Parathyroid adenoma (tissue), 2 donors: ENCODE measurements around the gene ASIC4.

Experiments
- H2AFZ ChIP-seq: fragments of 300-600 bp; sonication (generic); one replicate; pipeline ENCODE4 v1.7.0; 2017; ENCODE audit warnings: antibody characterized with exemption, mild to moderate bottlenecking
- H3K27ac ChIP-seq: fragments of 300-600 bp; sonication (generic); one replicate; pipeline ENCODE4 v1.7.0; 2017
- H3K27me3 ChIP-seq: fragments of 300-600 bp; sonication (generic); one replicate; pipeline ENCODE4 v1.7.0; 2017; ENCODE audit warnings: low read length; ENCODE audit not compliant: control insufficient read depth, insufficient read depth
- H3K36me3 ChIP-seq: fragments of 300-600 bp; sonication (generic); one replicate; pipeline ENCODE4 v1.7.0; 2017; ENCODE audit warnings: low read length; ENCODE audit not compliant: control insufficient read depth, insufficient read depth
- H3K4me1 ChIP-seq: fragments of 300-600 bp; sonication (generic); one replicate; pipeline ENCODE4 v1.7.0; 2017; ENCODE audit warnings: control low read depth
- H3K4me2 ChIP-seq: fragments of 300-600 bp; sonication (generic); one replicate; pipeline ENCODE4 v1.7.0; 2017; ENCODE audit warnings: low read length
- H3K4me3 ChIP-seq: fragments of 300-600 bp; sonication (generic); one replicate; pipeline ENCODE4 v1.7.0; 2017; ENCODE audit warnings: low read depth, low read length
- H3K79me2 ChIP-seq: fragments of 300-600 bp; sonication (generic); one replicate; pipeline ENCODE4 v1.7.0; 2017; ENCODE audit warnings: control low read depth
- H3K9ac ChIP-seq: fragments of 300-600 bp; sonication (generic); one replicate; pipeline ENCODE4 v1.7.0; 2017; ENCODE audit warnings: mild to moderate bottlenecking
- H3K9me3 ChIP-seq: fragments of 300-600 bp; sonication (generic); one replicate; pipeline ENCODE4 v1.7.0; 2017; ENCODE audit warnings: low read length; ENCODE audit not compliant: control insufficient read depth
- TF ChIP-seq, protein P1 (sequence below): fragments of 300-600 bp; sonication (generic); IDR thresholded peaks from one replicate; pipeline ENCODE4 v1.7.0; 2017; ENCODE audit warnings: antibody characterized with exemption, mild to moderate bottlenecking
- donor health status: primary hyperparathyroidism.

ASIC4 gene

DNA sequence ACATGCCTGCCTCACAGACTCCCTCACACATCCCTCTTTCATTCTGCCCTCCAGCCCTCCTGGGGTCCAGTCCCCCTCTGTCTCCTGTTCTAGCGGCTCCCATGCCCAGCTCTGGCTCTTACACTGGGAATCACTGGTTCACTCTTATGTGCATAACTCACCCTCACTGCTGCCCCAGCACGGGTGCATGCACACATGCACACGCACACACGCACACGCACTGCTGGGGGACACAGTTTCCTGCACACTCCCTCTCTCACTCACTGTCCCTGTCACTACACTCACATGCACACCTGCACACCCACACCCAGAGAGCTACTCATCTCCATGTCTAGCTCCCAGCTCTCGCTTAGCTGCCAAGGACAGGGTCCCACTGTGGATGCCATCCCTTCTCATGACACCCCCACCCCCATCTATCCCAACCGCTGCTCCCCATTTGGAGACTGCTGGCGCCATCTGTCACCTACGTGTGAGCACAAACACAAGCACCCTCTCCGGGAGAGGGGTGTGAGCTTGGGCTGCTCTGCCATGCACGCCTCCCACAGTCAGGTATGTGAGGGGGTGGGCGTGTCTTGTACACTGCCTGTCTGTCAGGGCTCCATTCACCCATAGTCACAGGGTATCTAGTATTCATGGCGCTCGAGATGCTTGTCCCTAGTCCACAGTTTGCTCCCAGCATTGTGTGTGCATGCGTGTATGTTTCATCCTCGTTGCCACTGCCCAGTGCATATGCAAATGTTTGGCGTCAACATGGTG, 1.8 kb downstream of the ASIC4 start:
- no peaks in the 10 kb centered on the region for H3K79me2 ChIP-seq
- H3K27me3 ChIP-seq: peaks cover 9% of the 10 kb centered on the region
- TF ChIP-seq, protein P1, sequence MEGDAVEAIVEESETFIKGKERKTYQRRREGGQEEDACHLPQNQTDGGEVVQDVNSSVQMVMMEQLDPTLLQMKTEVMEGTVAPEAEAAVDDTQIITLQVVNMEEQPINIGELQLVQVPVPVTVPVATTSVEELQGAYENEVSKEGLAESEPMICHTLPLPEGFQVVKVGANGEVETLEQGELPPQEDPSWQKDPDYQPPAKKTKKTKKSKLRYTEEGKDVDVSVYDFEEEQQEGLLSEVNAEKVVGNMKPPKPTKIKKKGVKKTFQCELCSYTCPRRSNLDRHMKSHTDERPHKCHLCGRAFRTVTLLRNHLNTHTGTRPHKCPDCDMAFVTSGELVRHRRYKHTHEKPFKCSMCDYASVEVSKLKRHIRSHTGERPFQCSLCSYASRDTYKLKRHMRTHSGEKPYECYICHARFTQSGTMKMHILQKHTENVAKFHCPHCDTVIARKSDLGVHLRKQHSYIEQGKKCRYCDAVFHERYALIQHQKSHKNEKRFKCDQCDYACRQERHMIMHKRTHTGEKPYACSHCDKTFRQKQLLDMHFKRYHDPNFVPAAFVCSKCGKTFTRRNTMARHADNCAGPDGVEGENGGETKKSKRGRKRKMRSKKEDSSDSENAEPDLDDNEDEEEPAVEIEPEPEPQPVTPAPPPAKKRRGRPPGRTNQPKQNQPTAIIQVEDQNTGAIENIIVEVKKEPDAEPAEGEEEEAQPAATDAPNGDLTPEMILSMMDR: no peak
- H3K4me2 ChIP-seq: no peak overlapping the region
- H3K27ac ChIP-seq: no peak overlapping the region
- H3K4me3 ChIP-seq: no peak overlapping the region
- H3K4me1 ChIP-seq: peaks cover 6% of the 10 kb centered on the region
- H2AFZ ChIP-seq: no peak overlapping the region
- no peak overlapping the region for H3K9ac ChIP-seq
- H3K9me3 ChIP-seq: no peaks in the 10 kb centered on the region
- H3K36me3 ChIP-seq: no peaks in the 10 kb centered on the region

DNA sequence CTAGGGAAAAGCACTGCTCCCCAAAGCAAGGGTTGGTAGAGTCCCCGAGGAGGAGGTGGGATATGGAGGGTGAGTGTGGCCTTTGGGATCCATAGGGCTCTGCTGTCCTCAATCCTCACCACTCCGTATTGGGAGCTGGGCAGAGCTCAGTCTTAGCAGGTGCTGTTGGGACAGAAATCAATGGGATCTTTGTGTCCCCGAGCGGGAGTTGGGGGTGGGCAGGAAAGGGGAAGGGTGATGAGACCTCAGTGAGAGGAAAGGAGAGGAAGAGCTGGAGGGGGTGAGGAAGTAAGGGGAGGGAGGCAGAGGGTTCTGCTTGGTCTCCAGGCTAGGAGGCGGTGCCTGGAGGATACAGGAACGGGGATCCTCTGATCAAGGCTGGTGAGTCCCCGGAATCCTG, 2.6 kb downstream of the ASIC4 start:
- Histone ChIP-seq H3K79me2 (no peaks in the 10 kb centered on the region), H3K9ac (no peak overlapping the region), H3K9me3 (no peaks in the 10 kb centered on the region), H3K4me2 (no peak overlapping the region), H2AFZ (no peak overlapping the region), H3K4me3 (no peak overlapping the region), H3K27ac (no peak overlapping the region), H3K4me1 (peaks cover 6% of the 10 kb centered on the region), H3K27me3 (peaks cover 9% of the 10 kb centered on the region), H3K36me3 (no peaks in the 10 kb centered on the region)
- TF ChIP-seq, protein P1: no peak

DNA sequence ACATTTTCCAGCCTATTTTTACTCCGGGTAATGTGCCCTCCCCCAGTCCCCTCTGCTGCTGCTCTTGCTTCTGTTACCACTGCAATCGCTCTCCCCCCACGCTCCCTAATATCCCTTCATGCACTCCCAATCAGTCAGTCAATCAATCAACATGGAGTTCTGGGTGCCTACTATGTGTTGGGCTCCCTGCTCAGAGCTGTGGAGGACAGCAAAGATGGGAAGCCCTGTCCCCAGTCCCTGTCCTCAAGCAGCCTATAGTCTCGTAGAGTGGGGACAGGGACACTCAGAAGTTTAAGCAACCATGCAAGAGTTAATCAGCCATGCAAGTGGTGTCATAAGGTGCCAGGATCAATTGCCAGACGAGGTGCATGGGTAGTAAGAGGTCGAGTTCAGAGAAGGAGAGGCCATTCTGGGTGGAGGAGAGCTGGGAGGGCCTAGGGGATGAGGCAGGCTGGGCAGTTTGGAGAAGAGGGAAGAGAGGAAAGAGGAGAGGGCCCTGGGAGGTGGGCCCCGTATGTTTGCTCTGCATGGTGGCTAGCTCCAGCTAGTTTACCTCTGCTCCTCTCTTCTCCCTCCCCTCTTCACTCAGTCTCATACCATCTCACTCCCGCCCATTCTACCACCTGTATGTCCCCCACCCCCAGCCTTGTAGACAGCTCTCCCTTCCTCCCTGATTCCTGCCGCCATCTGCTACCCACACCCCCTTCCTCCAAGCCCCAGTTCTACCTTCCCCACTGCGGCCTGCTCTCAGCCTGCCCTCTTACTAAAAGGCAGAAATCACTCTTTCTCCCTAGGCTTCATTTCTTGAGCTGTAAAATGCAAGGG, 3.9 kb downstream of the ASIC4 start:
- Histone ChIP-seq H3K27ac (no peak overlapping the region), H3K4me3 (no peak overlapping the region), H3K9ac (no peak overlapping the region), H3K27me3 (peaks cover 12% of the 10 kb centered on the region), H3K79me2 (no peaks in the 10 kb centered on the region), H3K4me1 (peaks cover 6% of the 10 kb centered on the region), H2AFZ (no peak overlapping the region), H3K9me3 (no peaks in the 10 kb centered on the region), H3K36me3 (no peaks in the 10 kb centered on the region), H3K4me2 (no peak overlapping the region)
- TF ChIP-seq, protein P1: no peak

DNA sequence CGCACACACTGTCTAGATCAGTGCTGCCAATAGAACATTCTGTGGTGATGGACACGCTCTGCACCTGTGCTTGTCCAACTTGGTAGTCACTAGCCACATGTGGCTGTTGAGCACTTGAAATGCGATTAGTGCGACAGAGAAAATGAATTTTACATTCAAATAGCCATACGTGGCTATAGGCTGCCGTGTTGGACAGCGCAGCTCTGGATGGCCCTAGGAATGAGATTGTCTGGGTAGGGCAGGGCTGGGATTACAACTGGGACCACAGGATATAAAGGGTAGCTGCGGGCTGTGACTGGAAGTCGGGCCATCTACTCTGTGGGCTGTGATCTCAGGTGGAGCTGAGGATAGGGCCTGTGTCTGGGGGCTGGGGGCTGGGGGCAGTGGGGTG, 5.2 kb downstream of the ASIC4 start:
- H3K27me3 ChIP-seq: peaks cover 6% of the 10 kb centered on the region
- no peaks in the 10 kb centered on the region for H3K9me3 ChIP-seq
- H3K79me2 ChIP-seq: no peaks in the 10 kb centered on the region
- H3K4me2 ChIP-seq: no peak overlapping the region
- peaks cover under 1% of the 10 kb centered on the region for H3K4me1 ChIP-seq
- no peak overlapping the region for H3K9ac ChIP-seq
- H3K4me3 ChIP-seq: no peak overlapping the region
- no peaks in the 10 kb centered on the region for H3K36me3 ChIP-seq
- TF ChIP-seq, protein P1: no peak
- H2AFZ ChIP-seq: no peak overlapping the region
- H3K27ac ChIP-seq: no peak overlapping the region
